G401.6 (cell line): ENCODE measurements around the gene TMEM43.
A peak's percentile ranks its signal among the peaks of the same experiment; 100 is the strongest.

Experiments
- FAIRE-seq: peaks from 2 replicates; lab custom pipeline; 2012; peaks lifted over from hg19 to GRCh38; lab: Jason Lieb, UNC

Gene TMEM43

GRCh38 chr3:14178247-14179113 lies 53.6 kb downstream of the TMEM43 start, which contains the start of the genes LSM3 and XPC:
Gene LSM3 (plus strand): TSS chr3:14178817. CDS start chr3:14178861, 44 bp downstream.
Gene XPC (minus strand): TSS chr3:14178601. CDS start chr3:14178568, 33 bp downstream.
- FAIRE-seq: peak; percentile 99

GRCh38 chr3:14179114-14179465 lies 54.2 kb downstream of the TMEM43 start:
- no peak for FAIRE-seq

GRCh38 chr3:14179795-14180194 lies 54.9 kb downstream of the TMEM43 start:
- no peak for FAIRE-seq

- no peak for FAIRE-seq
Observed at GRCh38 chr3:14181253-14181652, 56.4 kb downstream of the TMEM43 start.

GRCh38 chr3:14183015-14183577 lies 58.2 kb downstream of the TMEM43 start:
- FAIRE-seq: no peak

GRCh38 chr3:14186854-14187458 lies 62.1 kb downstream of the TMEM43 start:
- no peak for FAIRE-seq

GRCh38 chr3:14188041-14188754 lies 63.3 kb downstream of the TMEM43 start:
- no peak for FAIRE-seq
